Measurements from ENCODE around the gene CCDC148.

CCDC148 gene

DNA sequence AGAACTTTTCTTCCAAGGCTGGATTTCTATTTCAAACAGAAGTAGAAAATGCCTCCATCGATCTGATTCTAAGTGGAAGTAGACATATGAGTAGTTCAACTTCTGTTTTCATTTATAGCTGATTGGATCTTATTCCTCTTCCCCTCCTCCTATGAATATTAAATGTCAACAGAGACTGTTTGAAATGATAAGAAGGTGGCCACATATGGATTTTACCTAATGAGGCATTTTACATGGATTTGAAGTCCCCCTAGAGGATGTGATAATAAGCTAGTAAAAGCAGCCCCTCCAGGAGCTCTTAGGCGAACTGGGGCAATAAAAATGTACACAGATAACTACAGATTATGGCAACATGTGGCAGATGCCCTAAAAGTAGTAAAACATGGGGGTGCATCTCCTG is 283.8 kb downstream of the CCDC148 start:
- H4K20me1 ChIP-seq (ENCODE audit: low read depth, low read length) = no peaks in the 10 kb centered on the region
- no peak overlapping the region for H3K4me3 ChIP-seq (ENCODE audit: insufficient read depth, low read length, poor library complexity, severe bottlenecking)
- no peak overlapping the region for H3K4me2 ChIP-seq (ENCODE audit: low read depth, low read length, poor library complexity, severe bottlenecking)
- TF ChIP-seq CTCF (IDR thresholded peaks at IDR 0.05; ENCODE audit: insufficient read depth, low read length, poor library complexity, severe bottlenecking) (no peak), EZH2phosphoT487 (conservative IDR thresholded peaks at IDR 0.05; ENCODE audit: low read length) (no peak)
- H3K27me3 ChIP-seq (ENCODE audit: low read length) = no peaks in the 10 kb centered on the region
- H3F3A ChIP-seq (ENCODE audit: insufficient read depth) = no peaks in the 10 kb centered on the region
- H3K36me3 ChIP-seq (ENCODE audit: low read length) = no peaks in the 10 kb centered on the region
- H3K9me2 ChIP-seq (replicated peaks; ENCODE audit: insufficient read depth, low read length) = no peaks in the 10 kb centered on the region
- no peak overlapping the region for H3K27ac ChIP-seq (ENCODE audit: low read depth, low read length)
- H3K79me2 ChIP-seq (ENCODE audit: insufficient read depth, low read length) = no peaks in the 10 kb centered on the region
- no peaks in the 10 kb centered on the region for H3K9me3 ChIP-seq (ENCODE audit: insufficient read depth, low read length)
- H2AFZ ChIP-seq (ENCODE audit: low read depth, low read length, severe bottlenecking) = no peak overlapping the region
- H3K9ac ChIP-seq (ENCODE audit: low read length) = no peak overlapping the region

GRCh38 chr2:158154596-158154995 is 302.0 kb downstream of the CCDC148 start:
- H3K4me2 ChIP-seq (ENCODE audit: low read depth, low read length, poor library complexity, severe bottlenecking) = no peak overlapping the region
- H3K4me3 ChIP-seq (ENCODE audit: insufficient read depth, low read length, poor library complexity, severe bottlenecking) = no peak overlapping the region
- no peak for TF ChIP-seq EZH2phosphoT487 (conservative IDR thresholded peaks at IDR 0.05; ENCODE audit: low read length)
- TF ChIP-seq CTCF (IDR thresholded peaks at IDR 0.05; ENCODE audit: insufficient read depth, low read length, poor library complexity, severe bottlenecking) = no peak
- no peaks in the 10 kb centered on the region for H4K20me1 ChIP-seq (ENCODE audit: low read depth, low read length)
- no peak overlapping the region for H3K27ac ChIP-seq (ENCODE audit: low read depth, low read length)
- no peaks in the 10 kb centered on the region for H3K9me2 ChIP-seq (replicated peaks; ENCODE audit: insufficient read depth, low read length)
- H3F3A ChIP-seq (ENCODE audit: insufficient read depth) = no peaks in the 10 kb centered on the region
- H3K9ac ChIP-seq (ENCODE audit: low read length) = no peak overlapping the region
- no peaks in the 10 kb centered on the region for H3K79me2 ChIP-seq (ENCODE audit: insufficient read depth, low read length)
- H3K27me3 ChIP-seq (ENCODE audit: low read length) = no peaks in the 10 kb centered on the region
- H3K36me3 ChIP-seq (ENCODE audit: low read length) = no peaks in the 10 kb centered on the region
- H3K9me3 ChIP-seq (ENCODE audit: insufficient read depth, low read length) = no peaks in the 10 kb centered on the region
- no peak overlapping the region for H2AFZ ChIP-seq (ENCODE audit: low read depth, low read length, severe bottlenecking)

DNA sequence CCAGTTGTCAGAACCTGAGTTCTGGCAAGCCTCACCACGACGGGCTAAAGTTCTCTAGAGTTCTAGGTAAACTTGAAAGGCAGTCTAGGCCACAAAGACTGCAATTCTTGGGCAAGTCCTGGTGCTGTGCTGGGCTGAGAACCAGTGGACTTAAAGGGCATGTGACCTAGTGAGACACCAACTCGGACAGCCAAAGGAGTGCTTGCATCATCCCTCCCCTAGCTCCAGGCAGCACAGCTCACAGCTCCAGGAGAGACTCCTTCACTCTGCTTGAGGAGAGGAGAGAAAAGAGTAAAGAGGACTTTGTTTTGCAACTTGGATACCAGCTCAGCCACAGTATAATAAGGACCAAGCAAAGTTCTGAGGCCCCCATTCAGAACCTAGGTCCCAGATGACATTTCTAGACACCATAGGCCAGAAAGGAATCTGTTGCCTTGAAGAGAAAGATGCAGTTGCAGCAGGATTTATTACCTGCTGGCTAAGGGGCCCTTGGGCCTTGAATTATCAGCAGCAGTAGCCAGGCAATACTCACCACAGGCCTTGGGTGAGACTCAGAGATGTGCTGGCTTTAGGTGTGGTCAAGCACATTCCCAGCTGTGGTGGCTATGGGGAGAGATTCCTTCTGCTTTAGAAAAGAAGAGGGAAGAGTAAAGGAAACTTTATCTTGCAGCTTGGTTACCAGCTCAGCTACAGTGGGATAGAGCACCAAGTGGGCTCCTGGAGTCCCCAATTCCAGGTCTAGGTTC is 303.1 kb downstream of the CCDC148 start:
- no peak overlapping the region for H3K9ac ChIP-seq (ENCODE audit: low read length)
- no peak for TF ChIP-seq EZH2phosphoT487 (conservative IDR thresholded peaks at IDR 0.05; ENCODE audit: low read length)
- TF ChIP-seq CTCF (IDR thresholded peaks at IDR 0.05; ENCODE audit: insufficient read depth, low read length, poor library complexity, severe bottlenecking) = no peak
- no peaks in the 10 kb centered on the region for H3K79me2 ChIP-seq (ENCODE audit: insufficient read depth, low read length)
- H3K9me3 ChIP-seq (ENCODE audit: insufficient read depth, low read length) = no peaks in the 10 kb centered on the region
- no peaks in the 10 kb centered on the region for H3K9me2 ChIP-seq (replicated peaks; ENCODE audit: insufficient read depth, low read length)
- no peak overlapping the region for H3K4me2 ChIP-seq (ENCODE audit: low read depth, low read length, poor library complexity, severe bottlenecking)
- no peak overlapping the region for H3K4me3 ChIP-seq (ENCODE audit: insufficient read depth, low read length, poor library complexity, severe bottlenecking)
- no peaks in the 10 kb centered on the region for H3F3A ChIP-seq (ENCODE audit: insufficient read depth)
- H3K27me3 ChIP-seq (ENCODE audit: low read length) = no peaks in the 10 kb centered on the region
- H3K27ac ChIP-seq (ENCODE audit: low read depth, low read length) = no peak overlapping the region
- H2AFZ ChIP-seq (ENCODE audit: low read depth, low read length, severe bottlenecking) = no peak overlapping the region
- H3K36me3 ChIP-seq (ENCODE audit: low read length) = no peaks in the 10 kb centered on the region
- H4K20me1 ChIP-seq (ENCODE audit: low read depth, low read length) = no peaks in the 10 kb centered on the region
